Measurements from ENCODE around the gene WDTC1. TPM values are rescaled to one million over a fixed set of nuclear protein-coding genes. Genes with fewer than 3 reads are reported as not detected.

The WDTC1 gene
- total and polyA plus RNA-seq, 2 of the 8 experiments (the other 6 are each of a cell fraction or from before 2014, with no cell fraction given), result 7.5 to 18.7 TPM

DNA sequence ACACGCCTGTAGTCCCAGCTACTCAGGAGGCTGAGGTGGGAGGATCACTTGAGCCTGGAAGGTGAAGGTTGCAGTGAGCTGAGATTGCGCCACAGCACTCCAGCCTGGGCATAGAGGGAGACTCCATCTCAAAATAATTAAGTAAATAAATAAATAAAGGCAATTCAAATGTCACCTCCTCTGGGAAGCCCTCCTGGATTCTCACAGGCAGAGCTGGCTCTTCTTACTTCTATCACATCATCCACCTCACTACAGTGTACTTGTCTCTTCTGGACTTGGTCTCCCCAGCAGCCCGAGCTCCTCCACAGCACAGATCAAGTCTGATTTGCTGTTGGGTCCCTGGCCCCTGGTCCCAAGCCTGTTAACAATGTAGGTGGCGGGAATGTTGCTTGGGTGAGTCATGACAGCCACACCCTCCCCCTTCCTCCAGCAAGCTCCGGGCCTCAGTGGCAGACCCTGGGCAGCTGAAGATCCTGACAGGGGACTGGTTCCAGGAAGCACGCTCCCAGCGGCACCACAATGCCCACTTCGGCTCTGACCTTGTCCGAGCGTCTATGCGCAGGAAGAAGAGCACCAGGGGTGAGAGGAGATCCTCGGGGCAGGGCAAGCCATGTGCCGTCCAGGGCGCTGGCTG lies 112.7 kb downstream of the WDTC1 start:
- no peak overlapping the region for H4K91ac ChIP-seq (replicated peaks; ENCODE audit: insufficient read length, low read length)
- H3K79me1 ChIP-seq (ENCODE audit: low read depth, low read length), result no peaks in the 10 kb centered on the region
- H2BK15ac ChIP-seq (ENCODE audit: low read length), result no peak overlapping the region
- H3K23ac ChIP-seq (ENCODE audit: insufficient read length), result no peak overlapping the region
- peaks cover 0 to 4% of the 10 kb centered on the region in 2 experiments; a peak in 1 of 4 replicates for H3K79me2 ChIP-seq (ENCODE audit: control insufficient read depth in 1 of 2, insufficient read depth in 2 of 2, low read length in 2 of 2)
- H3K14ac ChIP-seq (ENCODE audit: insufficient read length), result no peak overlapping the region
- peaks cover 0 to 9% of the 10 kb centered on the region in 2 experiments for H4K20me1 ChIP-seq (replicated peaks in 1 of 2; ENCODE audit: control insufficient read depth in 1 of 2, insufficient read depth in 2 of 2, low read length in 2 of 2)
- no peak overlapping the region for H3K4me3 ChIP-seq (ENCODE audit: extremely low read depth in 1 of 4, insufficient read depth in 2 of 4, low read depth in 3 of 4, low read length in 4 of 4)
- POLR2A ChIA-PET (ENCODE audit: partially characterized antibody), result interaction anchor here (0.6 to 1.2 kb wide), 4 partner anchors 13 to 46 kb away, joined by 3 to 5 read pairs (median 3); no protein-coding TSS in a partner anchor
- no peak overlapping the region for H2BK120ac ChIP-seq (replicated peaks; ENCODE audit: low read depth, low read length)
- H2BK20ac ChIP-seq (ENCODE audit: low read length), result no peak overlapping the region
- CTCF ChIA-PET (ENCODE audit: partially characterized antibody), result interaction anchor here (0.6 to 6.6 kb wide), 11 partner anchors 9 to 206 kb away, joined by 3 to 75 read pairs (median 5); no protein-coding TSS in a partner anchor
- no peak overlapping the region for H3K56ac ChIP-seq (replicated peaks; ENCODE audit: insufficient read length, low read depth, low read length)
- no peak overlapping the region; the same call in 1 of the 2 replicates for H2AK5ac ChIP-seq (ENCODE audit: low read depth, low read length)
- H3K4ac ChIP-seq (replicated peaks; ENCODE audit: insufficient read length, low read depth, low read length), result no peak overlapping the region
- 88% methylated on average over 14 of the region's 14 CpGs; no CpG with 5 or more reads in 1 of the 2 experiments for WGBS, 2 experiments (ENCODE audit: extremely low coverage in 1 of 2, insufficient coverage in 1 of 2, insufficient read length in 1 of 2, insufficient replicate concordance in 2 of 2, low coverage in 1 of 2, low lambda C conversion rate in 2 of 2, missing lambda C conversion rate in 1 of 2)
- no peak overlapping the region for H3K4me2 ChIP-seq (ENCODE audit: insufficient read depth in 1 of 2, low read depth in 2 of 2, low read length in 2 of 2)
- TF ChIP-seq TAF1 (IDR thresholded peaks at IDR 0.05; ENCODE audit: low read depth, low read length), result no peak
- no peak for TF ChIP-seq SAP30 (IDR thresholded peaks at IDR 0.05; ENCODE audit: insufficient read depth, insufficient replicate concordance, low read length)
- TF ChIP-seq GTF2F1 (IDR thresholded peaks at IDR 0.05; ENCODE audit: borderline replicate concordance, low read depth, low read length), result no peak
- no peak for TF ChIP-seq RXRA (IDR thresholded peaks at IDR 0.05; ENCODE audit: insufficient read depth, low read depth, low read length)
- no peak for TF ChIP-seq CHD2 (IDR thresholded peaks at IDR 0.05; ENCODE audit: low read length)
- TF ChIP-seq BCL11A (IDR thresholded peaks at IDR 0.05; ENCODE audit: low read depth in 2 of 2, low read length in 2 of 2), result no peak
- no peak for TF ChIP-seq POU5F1 (IDR thresholded peaks at IDR 0.05; ENCODE audit: low read depth, low read length)
- H2AFZ ChIP-seq (ENCODE audit: low read length), result no peak overlapping the region
- H4K5ac ChIP-seq (ENCODE audit: insufficient read length, low read depth, low read length), result no peak overlapping the region
- H3K27me3 ChIP-seq (replicated peaks in 1 of 4; ENCODE audit: control insufficient read depth in 3 of 4, extremely low read depth in 1 of 4, insufficient read depth in 3 of 4, low read length in 3 of 4), result peaks cover 0 to 8% (median 7%) of the 10 kb centered on the region in 4 experiments; a peak in 6 of 7 replicates
- no peak overlapping the region for H2BK5ac ChIP-seq (ENCODE audit: low read depth, low read length)
- no peak for DNase-seq (ENCODE audit: low read depth in 1 of 2, low spot score in 2 of 2)
- no peak overlapping the region for H3K18ac ChIP-seq (ENCODE audit: extremely low read depth, low read length)
- H2BK12ac ChIP-seq (ENCODE audit: low read depth, low read length), result no peak overlapping the region
- H3K27ac ChIP-seq (ENCODE audit: low read depth, low read length), result no peak overlapping the region
- no peak overlapping the region for H3K9ac ChIP-seq (replicated peaks in 1 of 4; ENCODE audit: extremely low read depth in 1 of 4, low read depth in 3 of 4, low read length in 3 of 4)
- FAIRE-seq, result no peak
- H3K4me1 ChIP-seq (replicated peaks in 1 of 4; ENCODE audit: control insufficient read depth in 3 of 4, insufficient read depth in 4 of 4, low read length in 3 of 4), result peaks cover 0 to 32% (median 20%) of the 10 kb centered on the region in 4 experiments; a peak in 6 of 7 replicates
- peaks cover 26% of the 10 kb centered on the region for H3K23me2 ChIP-seq (ENCODE audit: low read depth, low read length)
- no peaks in the 10 kb centered on the region for H3K9me3 ChIP-seq (ENCODE audit: insufficient read depth in 2 of 2, low read depth in 1 of 2, low read length in 1 of 2)
- H4K8ac ChIP-seq (ENCODE audit: extremely low read depth, insufficient read depth, low read length), result no peak overlapping the region
- 0 out of 8 replicates have a peak, but pooled peaks cover 0 to 3% (median 0%) of the 10 kb centered on the region in 4 experiments for H3K36me3 ChIP-seq (ENCODE audit: control insufficient read depth in 2 of 4, insufficient read depth in 4 of 4, low read length in 3 of 4)
